ENCODE measurements around the gene TMSB4X. TPM values are rescaled to one million over a fixed set of nuclear protein-coding genes. Genes with fewer than 3 reads are reported as not detected.

The TMSB4X gene
- total and polyA plus RNA-seq, 2 of the 4 experiments (the other 2 are of a cell fraction): 4,648 to 11,116 TPM

DNA sequence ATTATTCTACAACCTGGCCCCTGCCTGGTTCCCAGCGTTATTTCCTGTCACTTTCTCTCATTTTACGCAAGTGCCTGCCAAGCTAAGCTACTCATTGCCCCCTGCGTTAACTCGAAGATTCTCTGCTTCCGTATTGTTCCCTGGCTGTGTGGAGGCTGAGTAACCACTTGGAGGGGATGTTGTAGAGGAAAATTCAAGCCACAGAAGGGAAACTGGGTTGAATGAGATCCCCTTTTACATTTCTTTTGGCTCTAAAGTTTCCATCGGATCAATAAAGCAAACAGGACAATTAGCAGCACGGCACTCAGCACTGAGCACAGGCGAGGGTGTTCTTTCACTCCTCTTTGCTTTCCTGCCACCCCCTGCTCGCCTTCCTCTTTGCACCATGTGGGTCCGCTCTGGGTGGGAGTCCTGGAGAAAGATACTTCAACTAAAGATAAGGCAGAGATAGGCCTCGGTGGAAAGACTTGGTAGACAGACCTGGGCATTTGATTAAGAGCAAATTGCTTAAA, 4.2 kb upstream of the TMSB4X start:
- no peak overlapping the region for H2AK5ac ChIP-seq (ENCODE audit: low read depth, low read length)
- peak overlapping the region; percentile 79 for H2AFZ ChIP-seq (replicated peaks; ENCODE audit: low read length, poor library complexity)
- H3K4me3 ChIP-seq (ENCODE audit: insufficient read depth, low read depth, low read length): no peak overlapping the region
- H3K4ac ChIP-seq (ENCODE audit: low read depth, low read length): peak overlapping the region; percentile 70
- H3K14ac ChIP-seq (replicated peaks; ENCODE audit: low read depth, low read length): peak overlapping the region; percentile 86
- in situ Hi-C loops (cut with MboI; ENCODE audit: low sequenced_read_pairs) (loop anchor here (25.0 kb wide), 2 partner anchors 767 to 1067 kb away; partner anchors contain the start of genes GEMIN8, OFD1 and TRAPPC2), intact Hi-C loops (cut with micrococcal nuclease) (loop anchor here (2.0 to 10.0 kb wide), 3 partner anchors 104 to 682 kb away; partner anchors contain the start of gene TCEANC), dilution Hi-C loops (cut with HindIII; ENCODE audit: low sequenced_read_pairs, unreplicated experiment) (no loop called here)
- no peaks in the 10 kb centered on the region for H3K9me3 ChIP-seq (ENCODE audit: control insufficient read depth, insufficient read depth, low read length)
- H2AK9ac ChIP-seq (replicated peaks; ENCODE audit: low read depth, low read length, poor library complexity): no peak overlapping the region
- peak overlapping the region; percentile 59; the same call in 1 of the 3 replicates for H2BK15ac ChIP-seq (ENCODE audit: low read depth, low read length)
- H3K9me1 ChIP-seq (ENCODE audit: insufficient read depth, low read length): no peaks in the 10 kb centered on the region
- H3K27ac ChIP-seq (ENCODE audit: insufficient read depth, low read length): peak overlapping the region; percentile 83
- H3K4me1 ChIP-seq (ENCODE audit: control insufficient read depth, insufficient read depth, low read length): peaks cover 2% of the 10 kb centered on the region
- H3K9ac ChIP-seq (ENCODE audit: low read depth, low read length): peak overlapping the region; percentile 71
- H2BK20ac ChIP-seq (ENCODE audit: low read depth, low read length): peak overlapping the region; percentile 85
- WGBS, 2 experiments (ENCODE audit: extremely low coverage in 2 of 2, insufficient read length in 1 of 2): no CpG with 5 or more reads among the region's 11 CpGs
- CTCF ChIA-PET: interaction anchor here (0.5 kb wide), 1 partner anchor 48 kb away, joined by 3 read pairs; no protein-coding TSS in a partner anchor
- no peak overlapping the region; the same call in 1 of the 2 replicates for H3K23ac ChIP-seq (ENCODE audit: low read depth, low read length)
- H3K4me2 ChIP-seq (ENCODE audit: low read depth, low read length): peak overlapping the region; percentile 68
- H3K36me3 ChIP-seq (ENCODE audit: control insufficient read depth, insufficient read depth, low read length): peaks cover 2% of the 10 kb centered on the region; the same call in 1 of the 2 replicates
- peak; percentile 75 for DNase-seq
- BruUV-seq (replicated peaks): no TSS peak
- peak overlapping the region; percentile 49 for H2BK5ac ChIP-seq (ENCODE audit: low read depth, low read length, poor library complexity, severe bottlenecking)
- POLR2A ChIA-PET (ENCODE audit: unreplicated experiment): no interaction called here
- peak overlapping the region; percentile 77 for H2BK120ac ChIP-seq (ENCODE audit: low read depth, low read length)
- H4K8ac ChIP-seq (ENCODE audit: low read depth in 2 of 2, low read length in 2 of 2): peak overlapping the region; percentile 68 to 87
- peak; percentile 56 for ATAC-seq (ENCODE audit: low read depth)
- H4K91ac ChIP-seq (ENCODE audit: insufficient read depth, low read depth, low read length): peak overlapping the region; percentile 74
- H3K18ac ChIP-seq (ENCODE audit: low read depth, low read length): peak overlapping the region; percentile 70
- H4K20me1 ChIP-seq (ENCODE audit: insufficient read depth, low read length): peaks cover 7% of the 10 kb centered on the region; the same call in 1 of the 2 replicates
- peaks cover 0 to 17% of the 10 kb centered on the region in 2 experiments; a peak in 2 of 4 replicates for H3K79me1 ChIP-seq (ENCODE audit: low read depth in 1 of 2, low read length in 2 of 2)
- no peaks in the 10 kb centered on the region for H3K27me3 ChIP-seq (ENCODE audit: control insufficient read depth, insufficient read depth, low read length)
- peak overlapping the region; percentile 74 for H4K5ac ChIP-seq (ENCODE audit: low read depth, low read length)
- no peak overlapping the region; the same call in 1 of the 2 replicates for H3K56ac ChIP-seq (ENCODE audit: extremely low read depth, insufficient read depth, low read length)
- TF ChIP-seq CTCF (conservative IDR thresholded peaks at IDR 0.05; ENCODE audit: low read depth, low read length): peak; percentile 59
- TF ChIP-seq CEBPB (IDR thresholded peaks at IDR 0.05; ENCODE audit: low read depth, low read length): no peak
- TF ChIP-seq RAD21 (IDR thresholded peaks at IDR 0.05; ENCODE audit: low read length): peak; percentile 66
- no peak for TF ChIP-seq POLR2A (IDR thresholded peaks at IDR 0.05; ENCODE audit: low read depth, low read length)
- TF ChIP-seq SMC3 (IDR thresholded peaks at IDR 0.05; ENCODE audit: low read depth, low read length): peak; percentile 45; the same call in 1 of the 2 replicates
- TF ChIP-seq FOS (IDR thresholded peaks at IDR 0.05; ENCODE audit: low read depth, low read length): no peak
- TF ChIP-seq MAFK (IDR thresholded peaks at IDR 0.05; ENCODE audit: low read depth, low read length): no peak
- no peak for TF ChIP-seq ELK1 (IDR thresholded peaks at IDR 0.05; ENCODE audit: borderline replicate concordance, low read depth, low read length)
- TF ChIP-seq MAZ (IDR thresholded peaks at IDR 0.05; ENCODE audit: borderline replicate concordance, low read depth, low read length): no peak
- TF ChIP-seq MXI1 (IDR thresholded peaks at IDR 0.05; ENCODE audit: borderline replicate concordance, low read depth, low read length): no peak
- TF ChIP-seq BHLHE40 (IDR thresholded peaks at IDR 0.05; ENCODE audit: low read depth, low read length): no peak
- no peak for TF ChIP-seq RCOR1 (IDR thresholded peaks at IDR 0.05; ENCODE audit: insufficient replicate concordance, low read length)
- no peak for TF ChIP-seq CHD1 (IDR thresholded peaks at IDR 0.05; ENCODE audit: low read depth, low read length)
- no peak for TF ChIP-seq RFX5 (IDR thresholded peaks at IDR 0.05; ENCODE audit: low read depth, low read length)
- TF ChIP-seq, protein P1, sequence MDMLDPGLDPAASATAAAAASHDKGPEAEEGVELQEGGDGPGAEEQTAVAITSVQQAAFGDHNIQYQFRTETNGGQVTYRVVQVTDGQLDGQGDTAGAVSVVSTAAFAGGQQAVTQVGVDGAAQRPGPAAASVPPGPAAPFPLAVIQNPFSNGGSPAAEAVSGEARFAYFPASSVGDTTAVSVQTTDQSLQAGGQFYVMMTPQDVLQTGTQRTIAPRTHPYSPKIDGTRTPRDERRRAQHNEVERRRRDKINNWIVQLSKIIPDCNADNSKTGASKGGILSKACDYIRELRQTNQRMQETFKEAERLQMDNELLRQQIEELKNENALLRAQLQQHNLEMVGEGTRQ (IDR thresholded peaks at IDR 0.05; ENCODE audit: low read depth, low read length): no peak
